Brain pericyte (primary cell): Measurements from ENCODE around the gene TTLL11.

ENCODE experiments used
- DNase-seq: peaks from one replicate; pipeline ENCODE4 v3.0.0-alpha.2; 2012; ENCODE audit warnings: low read depth, low spot score

TTLL11 gene, protein sequence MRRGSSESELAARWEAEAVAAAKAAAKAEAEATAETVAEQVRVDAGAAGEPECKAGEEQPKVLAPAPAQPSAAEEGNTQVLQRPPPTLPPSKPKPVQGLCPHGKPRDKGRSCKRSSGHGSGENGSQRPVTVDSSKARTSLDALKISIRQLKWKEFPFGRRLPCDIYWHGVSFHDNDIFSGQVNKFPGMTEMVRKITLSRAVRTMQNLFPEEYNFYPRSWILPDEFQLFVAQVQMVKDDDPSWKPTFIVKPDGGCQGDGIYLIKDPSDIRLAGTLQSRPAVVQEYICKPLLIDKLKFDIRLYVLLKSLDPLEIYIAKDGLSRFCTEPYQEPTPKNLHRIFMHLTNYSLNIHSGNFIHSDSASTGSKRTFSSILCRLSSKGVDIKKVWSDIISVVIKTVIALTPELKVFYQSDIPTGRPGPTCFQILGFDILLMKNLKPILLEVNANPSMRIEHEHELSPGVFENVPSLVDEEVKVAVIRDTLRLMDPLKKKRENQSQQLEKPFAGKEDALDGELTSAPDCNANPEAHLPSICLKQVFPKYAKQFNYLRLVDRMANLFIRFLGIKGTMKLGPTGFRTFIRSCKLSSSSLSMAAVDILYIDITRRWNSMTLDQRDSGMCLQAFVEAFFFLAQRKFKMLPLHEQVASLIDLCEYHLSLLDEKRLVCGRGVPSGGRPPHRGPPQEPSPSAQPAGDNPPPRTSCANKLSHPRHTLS

DNA sequence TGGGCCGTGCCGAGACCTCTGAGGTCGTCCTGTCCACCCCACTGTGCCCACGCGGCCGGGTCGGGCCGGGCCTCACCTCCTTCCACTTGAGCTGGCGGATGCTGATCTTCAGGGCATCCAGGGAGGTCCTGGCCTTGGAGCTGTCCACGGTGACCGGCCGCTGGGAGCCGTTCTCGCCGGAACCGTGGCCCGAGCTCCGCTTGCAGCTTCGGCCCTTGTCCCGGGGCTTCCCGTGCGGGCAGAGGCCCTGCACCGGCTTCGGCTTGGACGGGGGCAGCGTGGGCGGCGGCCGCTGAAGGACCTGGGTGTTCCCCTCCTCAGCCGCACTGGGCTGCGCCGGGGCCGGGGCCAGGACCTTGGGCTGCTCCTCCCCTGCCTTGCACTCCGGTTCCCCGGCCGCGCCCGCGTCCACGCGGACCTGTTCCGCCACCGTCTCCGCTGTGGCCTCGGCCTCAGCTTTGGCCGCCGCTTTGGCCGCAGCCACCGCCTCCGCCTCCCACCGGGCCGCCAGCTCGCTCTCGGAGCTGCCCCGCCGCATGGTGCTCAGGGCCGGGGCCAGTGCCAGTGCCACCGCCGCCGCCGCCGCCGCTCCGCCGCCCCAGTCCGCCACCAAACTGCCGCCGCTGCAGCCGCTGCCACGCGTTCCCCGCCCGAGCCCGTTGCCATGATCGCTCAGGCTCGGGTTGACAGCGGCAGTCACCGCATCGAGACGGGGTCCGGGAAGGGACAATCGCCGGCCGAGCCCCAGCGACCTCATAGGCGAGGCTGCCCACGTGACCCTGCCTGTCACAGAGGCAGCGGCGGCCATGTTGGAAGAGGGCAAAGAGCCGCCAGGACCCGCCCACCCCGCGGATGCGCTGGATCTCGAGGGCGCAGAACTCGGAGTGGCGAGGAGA, at the start of gene TTLL11:
Gene TTLL11 (minus strand): TSS at position 698 of the 896 bp plus-strand sequence. CDS start 160 bp downstream, at position 538.
- peak; percentile 68 for DNase-seq

DNA sequence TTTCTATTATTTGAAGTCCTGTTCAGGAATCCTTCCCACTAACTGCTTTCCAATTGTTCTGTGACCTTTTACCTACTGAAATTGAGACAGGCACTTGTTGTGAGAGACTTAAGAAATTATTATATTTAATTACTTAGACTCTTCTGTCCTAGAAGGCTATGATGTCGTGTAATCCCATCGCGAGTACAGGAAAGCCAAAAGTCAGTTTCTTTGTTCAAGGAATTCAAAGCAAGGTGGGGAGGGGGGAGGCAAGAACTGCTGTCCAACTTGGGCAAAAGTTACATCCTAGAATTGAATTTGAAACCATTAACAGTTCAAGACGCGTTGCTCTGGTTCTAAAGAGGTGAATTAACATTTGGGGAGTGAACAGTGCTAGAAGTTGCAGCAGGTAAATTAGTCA, 48.6 kb upstream of the TTLL11 start:
- no peak for DNase-seq

DNA sequence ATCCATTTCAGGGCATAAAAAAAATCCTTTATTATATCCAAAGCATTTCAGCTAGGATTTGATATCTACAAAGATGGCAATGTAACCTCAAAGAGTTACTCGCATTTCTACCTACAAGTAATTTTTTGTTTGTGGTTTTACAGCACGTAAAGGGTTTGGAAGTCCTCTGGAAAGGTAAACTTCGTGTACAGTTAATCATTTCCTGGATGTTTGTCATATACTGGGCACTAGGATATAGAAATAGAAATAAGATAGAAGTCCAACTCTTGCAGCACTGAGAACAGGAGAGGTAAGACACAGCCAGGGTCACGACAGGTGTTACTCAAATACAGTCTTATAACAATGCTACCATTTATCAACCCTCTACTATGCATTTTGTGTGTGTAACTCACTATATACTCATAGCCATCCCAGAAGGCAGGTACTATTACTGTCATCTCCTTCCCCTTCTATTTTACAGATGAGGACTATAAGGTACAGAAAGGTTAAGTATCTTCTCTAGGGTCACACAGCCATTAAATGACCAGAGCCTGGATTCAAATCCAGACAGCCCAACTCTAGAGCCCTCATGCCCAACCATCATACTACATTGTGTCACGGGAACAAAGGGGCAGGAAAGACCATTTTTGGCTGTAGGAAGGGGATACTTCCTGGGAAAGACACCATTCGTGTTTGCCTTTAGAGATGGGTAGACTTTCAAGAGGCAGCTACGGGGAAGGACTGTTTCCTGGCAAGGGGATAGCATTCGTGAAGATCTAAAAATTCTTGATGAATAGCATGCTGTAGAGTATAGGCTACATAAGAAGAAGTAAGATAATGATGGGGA, 47.5 kb upstream of the TTLL11 start:
- no peak for DNase-seq

DNA sequence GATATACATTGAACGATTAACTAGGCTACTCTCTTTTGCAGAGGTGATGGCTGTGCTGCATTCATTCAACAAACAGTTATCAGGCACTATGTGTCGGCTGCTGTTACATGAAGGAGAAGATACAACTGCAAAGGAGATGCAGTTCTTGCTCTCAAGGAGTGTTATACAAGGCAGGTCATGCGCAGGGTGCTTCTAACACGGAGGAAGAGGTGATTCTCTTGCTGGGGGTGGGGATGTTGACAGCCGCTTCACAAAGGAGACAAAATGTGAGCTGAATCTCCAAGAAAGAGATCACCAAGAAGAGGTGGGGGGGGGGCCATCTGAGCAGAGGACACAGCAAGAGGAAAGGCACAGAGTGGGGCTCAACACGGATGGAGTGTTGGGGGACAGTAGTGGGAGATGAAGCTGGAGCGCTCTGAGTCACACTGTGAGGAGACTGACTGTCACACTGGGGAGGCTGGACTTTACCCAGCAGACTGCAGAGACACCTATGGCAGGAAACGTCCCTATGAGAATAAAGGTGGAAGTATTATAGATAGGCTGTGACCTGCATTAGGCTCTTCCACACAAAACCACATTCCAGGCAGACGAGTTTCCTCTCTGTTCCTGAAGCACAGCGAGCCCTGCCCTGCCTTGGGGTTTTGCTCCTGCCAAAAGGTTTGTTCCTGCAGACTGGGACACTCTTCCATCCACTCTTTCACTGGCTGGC, 45.6 kb upstream of the TTLL11 start:
- DNase-seq: no peak

DNA sequence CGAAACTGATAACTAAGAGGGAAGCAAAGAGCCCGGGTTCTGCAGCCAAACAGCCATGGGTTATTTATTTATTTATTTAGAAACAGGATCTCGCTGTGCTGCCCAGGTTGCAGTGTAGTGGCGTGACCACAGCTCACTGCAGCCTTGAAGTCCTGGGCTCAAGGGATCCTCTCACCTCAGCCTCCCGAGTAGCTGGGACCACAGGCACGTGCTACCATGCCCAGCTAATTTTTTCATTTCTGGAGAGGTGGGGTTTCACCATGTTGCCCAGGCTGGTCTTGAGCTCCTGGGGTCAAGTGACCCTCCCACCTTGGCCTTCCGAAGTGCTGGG, 42.4 kb upstream of the TTLL11 start:
- no peak for DNase-seq

DNA sequence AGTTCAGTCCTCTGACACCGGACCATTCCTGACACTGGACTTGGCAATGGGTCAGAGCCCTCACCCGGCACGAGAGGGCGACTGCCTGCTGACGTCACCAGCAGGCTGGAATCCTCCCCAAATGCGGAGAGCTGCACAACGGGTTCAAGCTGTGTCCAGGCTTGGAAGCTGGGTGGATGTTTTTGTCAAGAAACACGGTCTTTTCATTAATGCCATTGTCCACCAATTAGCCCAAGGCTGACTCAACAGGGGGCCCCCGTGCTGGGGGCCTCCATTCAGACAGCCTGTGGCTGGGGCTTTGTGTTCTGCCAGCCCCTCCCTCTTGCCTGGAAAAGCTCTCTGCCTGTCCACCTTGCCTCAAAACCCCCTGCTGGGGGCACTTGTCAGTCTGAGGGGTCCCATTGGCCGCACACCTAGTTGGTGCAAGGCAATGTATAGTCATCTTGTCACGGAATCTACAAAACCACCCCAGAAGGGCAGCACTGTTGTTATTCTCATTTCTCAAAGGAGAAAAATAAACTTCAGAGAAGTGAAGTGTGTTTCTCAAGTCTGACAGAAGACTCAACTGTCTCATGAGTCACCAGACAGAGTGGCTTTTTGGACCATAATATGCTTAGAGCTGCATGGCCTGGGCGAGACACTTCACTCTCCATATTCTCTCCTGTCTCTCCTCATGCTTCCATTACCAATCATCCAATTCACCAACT, 41.9 kb upstream of the TTLL11 start:
- no peak for DNase-seq

DNA sequence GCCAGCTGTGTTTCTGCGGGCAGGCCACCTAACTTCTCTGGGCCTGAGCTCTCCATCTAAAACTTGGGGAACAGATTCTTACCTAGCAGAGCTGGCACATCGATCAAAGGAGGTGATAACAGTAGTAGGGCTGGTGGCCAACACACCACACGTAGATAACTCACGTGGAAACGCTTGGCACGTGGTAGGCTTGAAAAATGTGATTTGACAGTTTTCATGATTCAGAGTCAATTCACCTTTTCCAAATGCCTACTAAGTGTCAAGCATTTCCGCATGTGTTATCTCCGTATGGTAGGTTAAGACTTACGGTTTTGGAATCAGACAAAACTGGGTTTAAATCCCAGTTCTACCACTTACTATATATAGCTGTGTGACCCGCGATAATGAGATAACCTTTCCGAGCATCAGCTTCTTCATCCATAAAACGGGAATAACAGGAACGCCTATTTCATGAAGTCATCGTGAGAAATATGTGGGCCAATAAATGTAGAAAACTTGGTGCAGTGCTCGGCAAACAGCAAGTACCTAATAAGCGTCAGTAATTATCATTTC, 41.0 kb upstream of the TTLL11 start:
- DNase-seq: no peak

DNA sequence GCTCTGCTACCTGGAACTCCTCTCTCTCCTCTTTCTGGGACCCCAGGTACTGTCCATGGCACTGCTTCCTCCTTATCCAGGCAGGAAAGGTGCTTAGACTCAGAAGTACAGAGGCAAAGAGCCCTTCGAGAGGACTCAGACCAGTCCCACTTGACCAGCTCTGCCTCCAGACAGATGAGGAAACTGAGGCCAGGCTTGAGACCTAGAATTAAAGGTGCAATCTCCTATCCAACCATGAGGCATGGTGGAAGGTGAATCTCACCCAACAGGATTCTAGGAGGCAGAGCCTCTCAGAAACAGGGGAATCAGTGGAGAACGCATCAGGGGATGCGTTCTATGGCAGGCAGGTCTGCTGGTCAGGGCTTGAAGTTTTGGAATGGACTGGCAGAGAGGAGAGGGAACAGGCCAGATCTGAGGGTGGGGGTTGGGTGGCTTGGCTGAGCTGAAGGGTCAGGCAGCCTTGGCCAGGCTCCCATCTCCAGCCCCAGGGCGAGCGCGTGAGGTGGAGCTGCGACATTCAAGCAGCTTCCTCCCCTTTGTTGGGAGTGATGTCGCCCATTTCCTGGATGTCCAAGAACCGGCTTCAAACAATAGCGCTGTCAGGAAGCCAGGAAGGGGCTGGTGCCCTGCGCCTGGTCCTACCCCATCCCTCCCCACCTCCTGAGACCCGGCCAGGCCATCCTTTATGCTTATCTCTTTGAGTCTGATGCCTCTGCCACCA, 40.3 kb upstream of the TTLL11 start:
- DNase-seq: no peak

DNA sequence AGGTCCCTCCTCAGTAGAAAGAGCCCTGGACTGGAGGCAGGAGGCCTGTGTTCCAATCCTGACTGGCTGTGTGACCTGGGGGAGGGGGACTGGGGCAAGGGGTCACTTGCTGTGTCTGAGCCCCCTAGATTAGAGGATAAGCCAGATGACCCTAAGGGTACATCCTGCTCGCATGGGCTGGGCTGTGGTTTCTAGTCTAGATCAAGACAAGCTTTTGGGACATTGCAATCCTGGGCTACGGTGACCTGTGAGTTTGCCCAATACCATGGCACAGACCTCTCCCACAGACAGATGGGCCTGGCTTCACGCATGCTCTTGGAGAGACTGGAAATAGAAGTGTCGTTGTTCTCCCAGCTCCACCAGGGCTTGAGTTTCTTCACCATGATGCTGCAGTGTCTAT, 39.4 kb upstream of the TTLL11 start:
- DNase-seq: no peak

DNA sequence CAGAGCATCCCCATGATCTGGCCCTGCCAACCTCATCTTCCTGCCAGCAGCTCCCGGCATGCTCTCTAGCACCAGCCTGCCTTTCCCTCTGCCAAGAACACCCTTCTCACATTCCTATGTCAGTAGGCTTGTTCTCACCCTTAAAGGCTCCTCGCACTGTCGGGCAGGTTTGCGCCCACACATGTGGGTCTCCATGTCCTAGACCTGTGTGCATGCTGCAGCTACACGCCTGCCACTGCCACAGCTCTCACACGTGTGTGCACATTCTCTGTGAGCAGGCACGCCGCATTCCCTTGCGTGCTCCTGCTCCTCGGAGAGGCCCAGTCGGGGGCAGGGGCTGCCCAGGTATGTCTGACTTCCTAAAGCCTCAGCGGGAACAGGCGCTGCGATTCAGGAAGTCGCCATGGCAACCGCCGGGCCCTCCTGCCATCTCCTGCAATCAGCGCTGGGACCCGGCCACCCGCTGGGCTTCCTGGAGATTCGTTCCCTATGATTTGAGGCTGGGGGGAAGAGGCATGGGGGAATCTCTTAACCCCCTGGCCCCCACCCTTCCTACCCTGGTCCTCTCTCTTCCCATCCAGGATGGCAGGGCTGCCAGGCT, 38.4 kb upstream of the TTLL11 start:
- no peak for DNase-seq

DNA sequence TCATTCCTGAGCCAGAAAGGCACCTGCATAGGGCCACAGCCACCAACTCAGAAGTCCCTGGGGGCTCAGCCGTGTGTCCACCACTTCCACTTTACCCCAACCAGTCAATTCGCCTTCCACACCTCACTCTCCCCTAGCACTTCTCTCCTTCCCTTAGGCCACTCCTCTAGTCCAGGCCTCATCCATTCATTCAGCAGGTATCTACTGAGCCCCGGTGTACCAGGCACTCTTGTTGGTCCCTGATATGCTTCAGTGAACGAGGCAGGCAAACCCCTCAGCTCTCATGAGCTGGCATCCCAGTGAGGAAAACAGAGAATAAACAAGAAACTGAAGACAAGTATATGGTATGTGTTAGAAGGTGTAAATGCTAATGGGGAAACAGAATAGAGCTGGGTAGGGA, 37.7 kb upstream of the TTLL11 start:
- no peak for DNase-seq

DNA sequence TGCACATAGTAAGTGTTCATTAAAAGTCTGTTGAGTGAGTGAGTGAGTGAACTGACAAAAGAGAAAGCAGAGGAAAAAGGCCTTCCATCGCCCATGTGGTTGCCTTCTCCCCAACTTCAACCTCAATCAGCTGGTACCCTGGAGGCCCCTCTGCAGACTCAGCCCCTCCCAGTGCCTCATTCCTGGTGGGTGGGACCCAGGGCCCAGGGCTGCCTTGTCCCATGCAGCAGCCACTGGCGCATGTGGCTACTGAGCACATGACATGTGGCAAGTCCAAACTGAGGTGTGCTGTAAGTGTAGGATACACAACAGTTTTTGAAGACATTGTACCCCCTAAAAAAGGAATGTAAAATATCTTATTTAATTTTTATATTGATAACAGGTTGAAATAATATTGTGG, 36.9 kb upstream of the TTLL11 start:
- no peak for DNase-seq

DNA sequence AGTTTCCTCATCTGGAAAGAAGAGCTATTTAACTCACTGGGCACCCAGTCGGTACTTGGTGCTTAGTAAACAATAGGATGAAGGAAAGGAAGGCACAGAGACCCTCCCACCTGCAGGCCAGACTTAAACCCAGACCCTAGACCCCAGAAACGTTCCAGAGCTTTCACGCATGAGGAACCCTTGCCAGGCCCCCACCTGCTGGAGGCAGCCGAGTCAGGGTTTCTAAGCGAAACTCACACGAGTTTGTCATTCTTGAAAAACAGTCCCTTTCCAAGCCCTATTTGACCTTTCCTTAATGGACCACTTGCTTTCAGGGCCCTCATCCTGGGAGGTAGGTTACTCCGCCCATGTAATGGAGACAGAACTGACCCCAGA, 35.8 kb upstream of the TTLL11 start:
- no peak for DNase-seq

DNA sequence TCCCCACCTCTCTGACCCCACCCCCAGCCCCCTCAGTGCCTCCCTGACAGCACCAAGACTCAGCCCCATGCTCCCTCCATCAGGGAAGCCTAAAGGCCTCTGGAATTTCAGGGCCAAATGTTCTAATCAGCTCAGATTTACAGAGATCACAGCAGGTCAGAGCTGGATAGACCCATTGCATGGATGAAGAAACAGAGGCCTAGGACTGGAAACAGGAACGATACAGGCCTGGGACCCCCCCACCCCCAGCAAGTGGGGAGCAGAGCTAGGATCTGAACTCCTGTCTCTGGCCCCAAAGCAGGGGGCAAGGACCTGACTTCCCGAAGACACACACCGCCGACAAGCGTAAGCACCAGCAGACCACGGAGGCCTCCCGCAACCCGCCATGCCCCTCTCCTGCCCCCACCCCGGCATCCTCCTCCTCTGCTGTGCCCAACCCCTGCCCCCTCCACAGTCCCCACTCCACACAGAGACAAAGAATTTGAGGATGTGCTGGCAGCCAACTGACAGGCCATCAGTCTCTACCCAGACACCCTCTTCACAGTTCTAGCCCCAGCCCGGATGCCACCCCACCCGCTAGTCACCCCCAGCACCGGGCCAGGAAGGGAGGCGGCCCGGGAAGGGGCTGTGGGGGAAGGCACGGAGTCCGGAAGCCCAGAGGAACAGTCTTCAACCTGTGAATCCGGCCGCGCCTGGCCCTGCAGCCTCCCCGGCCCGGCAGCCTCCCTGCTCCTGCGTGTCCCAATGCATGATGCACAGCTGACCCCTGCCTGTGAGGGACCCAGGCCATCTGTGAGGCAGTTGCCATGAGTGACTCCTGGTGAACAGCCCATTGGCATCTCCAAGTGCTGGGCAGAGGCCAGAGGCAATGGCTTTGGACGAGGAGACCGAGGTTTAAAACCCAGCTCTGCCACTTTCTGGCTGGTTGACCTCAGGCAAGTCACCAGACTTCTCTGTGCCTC, 35.2 kb upstream of the TTLL11 start:
- no peak for DNase-seq

DNA sequence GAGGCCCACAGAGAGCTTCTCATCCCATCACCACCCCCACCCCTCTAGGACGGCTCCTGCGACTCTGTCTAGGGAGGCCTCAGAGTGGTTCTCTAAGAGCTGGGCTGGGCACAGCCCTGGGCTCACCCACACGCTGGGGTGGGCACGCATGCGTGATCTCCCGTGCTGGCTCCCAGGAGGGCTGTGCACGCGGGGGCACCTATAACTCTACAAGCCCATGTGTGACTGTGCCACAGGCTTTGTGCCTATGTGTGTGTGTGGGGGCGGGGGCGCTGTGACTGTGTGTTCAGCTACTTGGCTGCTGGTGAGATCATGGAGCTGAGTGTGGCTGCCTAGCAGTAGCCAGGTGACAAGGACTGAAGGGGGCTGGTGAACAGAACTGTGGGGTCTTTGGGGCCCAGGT, 34.3 kb upstream of the TTLL11 start:
- DNase-seq: no peak

DNA sequence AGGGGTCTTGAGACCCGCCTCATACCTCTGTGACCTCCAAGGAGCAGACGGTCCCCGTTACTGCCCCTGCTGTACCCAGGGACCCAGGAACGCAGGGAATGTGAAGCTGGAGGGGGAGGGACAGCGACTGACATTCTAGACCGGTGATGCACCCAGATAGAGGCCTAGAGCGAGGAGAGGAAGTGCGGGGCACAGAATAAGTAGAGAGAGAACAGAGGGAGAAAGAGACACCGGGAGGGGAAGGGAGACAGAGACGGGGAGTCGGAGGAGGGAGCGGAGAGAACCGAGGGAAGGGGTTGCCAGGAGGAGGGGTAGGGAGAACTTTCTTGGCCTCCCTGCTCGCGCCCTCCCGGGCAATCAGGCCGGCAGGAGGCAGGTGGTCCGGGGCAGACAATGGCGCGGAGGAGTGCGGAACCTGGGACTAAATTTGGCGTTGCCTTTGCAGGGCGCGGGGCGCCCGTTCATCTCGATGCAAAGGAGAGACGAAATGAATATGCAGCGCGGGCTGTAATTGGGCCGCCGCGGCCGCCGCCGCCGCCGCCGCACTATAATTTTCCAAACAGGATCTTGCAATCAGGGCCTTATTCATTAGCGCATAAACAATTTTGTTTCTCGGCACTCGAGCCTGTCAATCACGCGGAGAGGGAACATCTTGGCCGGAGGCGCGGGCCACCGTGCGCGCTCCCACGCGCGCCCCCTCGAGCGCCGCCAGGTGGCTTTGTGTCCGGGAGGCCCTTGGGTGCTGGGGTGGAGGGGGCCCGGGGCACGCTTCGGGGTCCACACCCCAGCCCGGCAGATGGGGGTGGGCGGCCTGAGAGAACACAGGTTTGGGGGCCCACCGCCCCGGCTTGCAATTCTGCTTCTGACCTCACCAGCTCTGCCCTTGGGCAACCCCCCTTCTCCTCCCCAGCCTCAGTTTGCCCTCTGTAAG, 33.5 kb upstream of the TTLL11 start:
- DNase-seq: no peak
